Measurements from ENCODE around the gene GABPB1.

GABPB1 gene

GRCh38 chr15:50233192-50233736, 121.7 kb downstream of the GABPB1 start:
- H3K4me1 ChIP-seq (ENCODE audit: low read depth, poor library complexity, severe bottlenecking), result no peaks in the 10 kb centered on the region
- TF ChIP-seq CTCF (conservative IDR thresholded peaks at IDR 0.05; ENCODE audit: low read depth, low read length), result no peak

GRCh38 chr15:50232791-50233190, 122.2 kb downstream of the GABPB1 start:
- H3K27ac ChIP-seq, result no peak overlapping the region
- H3K9ac ChIP-seq, result no peak overlapping the region
- no peaks in the 10 kb centered on the region for H4K20me1 ChIP-seq (ENCODE audit: insufficient read depth)
- no peaks in the 10 kb centered on the region for H3K27me3 ChIP-seq (ENCODE audit: insufficient read depth, low read depth)
- no peak for TF ChIP-seq CTCF (conservative IDR thresholded peaks at IDR 0.05; ENCODE audit: low read depth, low read length)
- no peak overlapping the region for H2AFZ ChIP-seq (ENCODE audit: low read depth)
- no peak overlapping the region for H3K4me2 ChIP-seq
- no peaks in the 10 kb centered on the region for H3K4me1 ChIP-seq (ENCODE audit: low read depth, poor library complexity, severe bottlenecking)
- H3K4me3 ChIP-seq (IDR thresholded peaks at IDR 0.05; ENCODE audit: insufficient read depth, low read depth, low read length), result no peak overlapping the region
- H3K36me3 ChIP-seq (ENCODE audit: insufficient read depth), result no peaks in the 10 kb centered on the region
- H3K79me2 ChIP-seq (ENCODE audit: insufficient read depth, low read depth), result no peaks in the 10 kb centered on the region

More at GRCh38 chr15:50233192-50233736, 121.7 kb downstream of the GABPB1 start:
- Histone ChIP-seq H3K9ac (no peak overlapping the region), H4K20me1 (ENCODE audit: insufficient read depth) (no peaks in the 10 kb centered on the region), H3K27me3 (ENCODE audit: insufficient read depth, low read depth) (no peaks in the 10 kb centered on the region), H2AFZ (ENCODE audit: low read depth) (no peak overlapping the region), H3K4me3 (IDR thresholded peaks at IDR 0.05; ENCODE audit: insufficient read depth, low read depth, low read length) (no peak overlapping the region), H3K4me2 (no peak overlapping the region), H3K27ac (no peak overlapping the region), H3K36me3 (ENCODE audit: insufficient read depth) (no peaks in the 10 kb centered on the region), H3K79me2 (ENCODE audit: insufficient read depth, low read depth) (no peaks in the 10 kb centered on the region)

- H3K4me3 ChIP-seq (IDR thresholded peaks at IDR 0.05; ENCODE audit: insufficient read depth, low read depth, low read length), result no peak overlapping the region
- no peak overlapping the region for H2AFZ ChIP-seq (ENCODE audit: low read depth)
- no peaks in the 10 kb centered on the region for H3K79me2 ChIP-seq (ENCODE audit: insufficient read depth, low read depth)
- H3K9ac ChIP-seq, result no peak overlapping the region
- no peak for TF ChIP-seq CTCF (conservative IDR thresholded peaks at IDR 0.05; ENCODE audit: low read depth, low read length)
- no peak overlapping the region for H3K4me2 ChIP-seq
- no peaks in the 10 kb centered on the region for H3K27me3 ChIP-seq (ENCODE audit: insufficient read depth, low read depth)
- no peak overlapping the region for H3K27ac ChIP-seq
- H3K4me1 ChIP-seq (ENCODE audit: low read depth, poor library complexity, severe bottlenecking), result no peaks in the 10 kb centered on the region
- no peaks in the 10 kb centered on the region for H4K20me1 ChIP-seq (ENCODE audit: insufficient read depth)
- no peaks in the 10 kb centered on the region for H3K36me3 ChIP-seq (ENCODE audit: insufficient read depth)
Observed at GRCh38 chr15:50231761-50232160, 123.2 kb downstream of the GABPB1 start.

GRCh38 chr15:50229336-50229735, 125.7 kb downstream of the GABPB1 start:
- Histone ChIP-seq H3K27me3 (ENCODE audit: insufficient read depth, low read depth) (no peaks in the 10 kb centered on the region), H3K27ac (no peak overlapping the region), H3K36me3 (ENCODE audit: insufficient read depth) (no peaks in the 10 kb centered on the region), H4K20me1 (ENCODE audit: insufficient read depth) (no peaks in the 10 kb centered on the region), H3K9ac (no peak overlapping the region), H3K4me2 (no peak overlapping the region), H3K4me1 (ENCODE audit: low read depth, poor library complexity, severe bottlenecking) (no peaks in the 10 kb centered on the region), H3K4me3 (IDR thresholded peaks at IDR 0.05; ENCODE audit: insufficient read depth, low read depth, low read length) (no peak overlapping the region), H3K79me2 (ENCODE audit: insufficient read depth, low read depth) (no peaks in the 10 kb centered on the region), H2AFZ (ENCODE audit: low read depth) (no peak overlapping the region)
- TF ChIP-seq CTCF (conservative IDR thresholded peaks at IDR 0.05; ENCODE audit: low read depth, low read length), result no peak

Measured in KMS-11 (cell line).